Pons (tissue), 1 donor: Measurements from ENCODE around the gene OR5B21.

ENCODE experiments used
- DNase-seq: peaks from one replicate; pipeline ENCODE4 v3.0.0-alpha.2; 2016; ENCODE audit warnings: low spot score

The OR5B21 gene

DNA sequence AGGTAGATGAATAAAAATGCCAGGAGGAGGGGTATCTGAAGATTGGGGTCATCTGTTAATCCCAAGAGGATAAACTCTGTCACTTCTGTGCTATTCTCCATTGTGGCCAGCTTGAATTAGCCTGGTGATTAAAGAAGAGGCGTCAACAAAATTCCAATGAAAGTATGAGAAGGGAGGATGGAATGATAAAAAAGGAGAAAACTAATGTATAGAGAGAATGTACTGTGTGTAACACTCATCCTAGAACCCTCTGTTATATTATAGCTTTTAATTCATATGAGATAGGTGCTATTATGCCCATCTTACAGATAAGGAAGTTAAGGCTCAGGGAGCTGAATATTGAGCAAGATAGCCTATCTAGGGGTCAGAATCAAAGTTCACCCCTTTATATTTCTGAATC is at the start of gene OR5B21:
Gene OR5B21, minus strand, starts transcription at position 101 of the 400 bp plus-strand sequence. Its CDS starts 0 bp downstream, at position 101.
- no peak for DNase-seq

DNA sequence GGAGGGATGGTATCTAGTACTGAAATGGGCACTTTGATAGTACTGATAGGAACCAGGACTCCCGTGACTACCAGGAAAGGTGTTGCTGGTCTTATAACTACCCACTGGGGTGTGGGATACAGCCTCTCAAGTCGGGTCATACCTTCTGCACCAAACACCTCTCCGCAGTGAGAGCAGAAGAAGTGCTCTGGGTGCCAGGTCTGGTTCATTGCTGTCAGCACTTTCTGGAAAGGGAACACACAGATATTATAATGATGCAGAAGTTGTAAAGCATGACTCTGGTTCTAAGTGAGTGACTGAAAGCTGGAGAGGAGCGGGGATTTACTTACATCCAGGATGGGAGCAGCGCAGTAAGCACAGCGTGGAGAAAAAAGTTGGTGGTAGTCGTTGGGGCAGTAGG is 41.7 kb upstream of the OR5B21 start:
- DNase-seq: no peak

DNA sequence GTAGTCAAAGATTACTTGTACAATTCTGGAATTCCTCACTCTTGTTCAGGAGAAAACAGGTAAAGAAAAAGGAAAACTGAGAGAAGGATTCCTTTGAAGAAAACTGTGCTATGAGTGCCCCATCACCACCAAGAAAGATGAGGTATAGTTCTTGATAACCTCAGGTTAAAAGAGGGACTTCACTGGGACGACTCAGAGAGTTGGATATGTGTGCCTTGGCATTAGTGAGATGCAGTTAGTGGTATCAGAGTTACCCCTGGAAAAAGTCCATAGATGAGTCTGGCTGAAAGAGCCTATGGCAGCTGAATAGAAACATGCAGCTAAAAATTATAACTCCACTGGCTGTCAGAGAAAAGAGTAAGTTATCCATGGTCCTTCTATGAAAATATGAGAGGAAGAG is 38.9 kb upstream of the OR5B21 start:
- DNase-seq: no peak

DNA sequence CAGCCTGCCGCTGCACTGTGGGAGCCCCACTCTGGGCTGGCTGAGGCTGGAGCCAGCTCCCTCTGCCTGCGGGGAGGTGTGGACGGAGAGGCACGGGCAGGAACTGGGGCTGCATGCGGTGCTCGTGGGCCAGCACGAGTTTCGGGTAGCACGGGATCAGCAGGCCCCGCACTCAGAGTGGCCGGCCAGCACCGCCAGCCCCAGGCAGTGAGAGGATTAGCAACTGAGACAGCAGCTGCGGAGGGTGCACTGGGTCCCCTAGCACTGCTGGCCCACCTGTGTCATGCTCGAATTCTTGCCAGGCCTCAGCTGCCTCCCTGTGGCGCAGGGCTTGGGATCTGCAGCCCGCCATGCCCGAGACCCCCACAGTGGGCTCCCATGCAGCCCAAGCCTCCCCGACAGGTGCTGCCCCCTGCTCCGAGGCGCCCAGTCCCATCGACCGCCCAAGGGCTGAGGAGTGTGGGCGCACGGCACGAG is 24.0 kb upstream of the OR5B21 start:
- DNase-seq: no peak

DNA sequence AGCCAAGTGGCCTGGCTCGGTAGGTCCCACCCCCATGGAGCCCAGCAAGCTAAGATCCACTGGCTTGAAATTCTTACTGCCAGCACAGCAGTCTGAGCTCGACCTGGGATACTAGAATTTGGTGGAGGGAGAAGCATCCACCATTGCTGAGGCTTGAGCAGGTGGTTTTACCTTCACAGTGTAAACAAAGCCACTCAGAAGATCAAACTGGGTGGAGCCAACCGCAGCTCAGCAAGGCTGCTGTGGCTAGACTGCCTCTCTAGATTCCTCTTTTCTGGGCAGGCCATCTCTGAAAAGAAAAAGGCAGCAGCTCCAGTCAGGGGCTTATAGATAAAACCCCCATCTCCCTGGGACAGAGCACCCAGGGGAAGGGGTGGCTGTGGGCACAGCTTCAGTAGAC is 22.3 kb upstream of the OR5B21 start:
- DNase-seq: no peak

DNA sequence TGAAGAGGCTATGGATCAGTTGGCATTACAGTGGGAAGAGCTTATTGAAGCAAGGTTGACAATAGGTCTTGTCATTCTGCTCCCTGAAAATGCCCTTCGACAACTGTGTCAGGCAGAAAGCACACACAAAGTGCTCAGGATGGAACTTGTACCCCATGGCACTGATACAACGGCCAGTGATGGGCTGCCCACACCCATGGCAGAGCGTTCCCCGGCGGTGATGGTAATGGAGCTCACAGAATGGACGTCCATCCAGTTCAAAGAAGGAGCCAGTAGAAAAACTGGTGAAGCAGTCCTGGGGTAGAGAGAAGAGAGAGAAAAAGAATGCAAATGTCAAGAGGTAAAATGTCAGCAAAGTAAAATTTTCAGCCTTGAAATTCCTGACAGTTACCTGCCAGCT is 19.5 kb upstream of the OR5B21 start:
- no peak for DNase-seq

GRCh38 chr11:58526721-58527120 is 18.8 kb upstream of the OR5B21 start:
- DNase-seq: peak; percentile 29

DNA sequence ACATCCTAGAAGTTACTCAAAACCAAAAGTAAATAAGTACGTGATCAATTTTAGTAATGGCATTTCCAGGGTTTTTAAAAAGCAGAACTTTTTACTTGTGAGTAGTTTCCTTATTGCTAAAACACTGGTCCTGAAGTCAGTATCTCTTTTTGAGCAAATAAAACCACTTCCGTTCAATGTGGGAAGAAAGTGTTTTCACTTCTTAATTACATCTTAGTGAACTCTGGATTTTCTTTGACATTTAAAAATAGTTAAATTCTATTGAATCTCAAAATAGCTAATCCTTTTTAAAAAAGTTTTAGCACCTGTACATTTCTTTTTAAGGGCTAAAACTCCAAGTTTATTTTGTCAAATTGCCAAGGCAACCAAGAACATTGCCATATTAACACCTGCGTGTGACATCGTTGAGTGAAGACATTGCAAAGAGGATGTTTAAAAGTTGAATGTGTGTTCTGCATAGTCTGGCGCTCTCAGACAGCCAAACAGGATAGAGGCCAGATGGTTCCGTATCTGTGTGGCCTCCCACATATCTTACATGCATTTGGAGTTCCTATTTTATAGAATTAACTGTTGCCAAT is 17.2 kb upstream of the OR5B21 start:
- DNase-seq: peak; percentile 79

DNA sequence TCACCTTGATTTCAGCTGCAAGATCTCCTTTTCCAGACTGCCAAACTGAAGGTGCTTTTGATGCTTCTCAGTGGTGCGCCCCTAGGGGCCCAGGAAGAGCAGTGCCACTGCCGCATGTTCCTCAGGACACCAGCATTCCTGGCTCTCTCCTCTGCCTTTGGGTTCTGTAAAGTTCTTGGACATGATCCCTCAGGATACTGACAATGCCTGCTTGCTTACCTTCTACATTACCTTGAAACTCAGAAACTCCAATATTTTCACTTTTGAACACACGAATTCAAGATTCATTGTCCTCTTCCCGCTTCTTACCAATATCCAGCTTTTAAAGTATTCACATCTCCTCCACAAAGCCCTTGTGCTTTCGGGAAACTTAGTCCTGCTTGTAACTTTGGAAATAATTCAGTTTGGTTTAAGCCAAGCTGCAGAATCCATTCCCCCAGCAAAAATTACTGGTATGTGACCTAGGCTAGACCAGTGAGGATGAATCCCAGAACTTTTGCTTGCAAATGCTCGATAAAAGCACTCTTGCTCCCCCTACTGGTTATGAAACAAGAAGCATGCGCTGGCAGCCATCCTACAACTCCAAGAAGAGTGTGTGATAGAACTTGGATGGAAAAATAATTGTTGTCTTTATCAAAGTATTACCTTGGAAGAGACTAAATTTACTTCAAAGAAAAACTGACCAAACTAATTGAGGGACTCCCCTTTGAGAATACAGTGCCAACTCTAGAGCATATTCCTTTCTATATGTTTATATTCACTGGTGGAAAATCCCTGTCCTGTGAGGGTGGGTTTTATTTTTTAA is 16.5 kb upstream of the OR5B21 start:
- peak; percentile 89 for DNase-seq

DNA sequence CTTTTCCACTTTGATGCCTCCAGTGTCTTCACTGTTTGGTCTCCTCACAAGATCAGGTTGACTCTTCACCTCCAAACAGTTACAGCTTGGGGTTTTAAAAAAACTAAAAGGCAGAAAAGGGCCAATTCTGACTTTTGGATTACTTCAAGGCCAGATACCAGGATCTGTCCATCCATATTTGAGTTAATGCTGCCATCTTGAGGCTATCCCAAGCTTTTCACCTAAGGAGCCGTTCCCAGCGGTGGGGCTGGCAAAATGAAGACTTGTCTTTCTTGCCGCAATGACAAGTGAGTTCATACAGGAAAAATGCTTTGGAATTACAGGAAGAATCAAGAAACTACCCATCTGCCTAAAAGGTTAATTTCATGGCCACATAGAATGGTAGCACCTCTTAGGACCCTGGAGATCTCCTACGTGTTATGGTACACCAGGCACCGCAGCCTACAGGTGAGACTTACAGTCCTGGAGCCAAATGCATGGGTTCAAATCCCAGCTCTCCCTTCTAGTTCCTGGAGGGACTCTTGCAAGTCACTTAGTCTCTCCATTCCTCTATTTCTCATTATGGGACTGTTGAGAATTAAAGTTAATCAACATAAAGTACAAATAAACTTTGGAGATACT is 6.0 kb upstream of the OR5B21 start:
- DNase-seq: peak; percentile 60

DNA sequence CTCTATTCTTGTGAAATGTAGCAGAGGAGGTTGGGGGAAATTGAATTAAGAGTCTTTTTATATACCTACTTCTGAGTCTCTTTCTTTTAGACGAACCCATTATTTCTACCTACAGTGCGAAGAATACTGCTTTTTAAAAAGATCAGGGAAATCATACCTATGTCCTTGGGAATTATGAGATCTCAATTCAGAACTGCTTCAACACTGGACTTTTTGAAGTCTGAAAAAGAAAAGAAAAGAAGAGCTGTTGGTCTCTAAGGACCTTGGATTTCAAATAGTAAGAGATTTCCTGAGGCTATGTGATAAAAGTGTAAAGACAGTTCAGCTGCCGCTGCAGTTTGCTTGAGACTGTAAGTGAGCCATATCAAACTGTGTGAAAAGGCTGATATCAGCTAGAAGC is 3.7 kb upstream of the OR5B21 start:
- DNase-seq: no peak

GRCh38 chr11:58509748-58510147 is 1.8 kb upstream of the OR5B21 start:
- DNase-seq: no peak

DNA sequence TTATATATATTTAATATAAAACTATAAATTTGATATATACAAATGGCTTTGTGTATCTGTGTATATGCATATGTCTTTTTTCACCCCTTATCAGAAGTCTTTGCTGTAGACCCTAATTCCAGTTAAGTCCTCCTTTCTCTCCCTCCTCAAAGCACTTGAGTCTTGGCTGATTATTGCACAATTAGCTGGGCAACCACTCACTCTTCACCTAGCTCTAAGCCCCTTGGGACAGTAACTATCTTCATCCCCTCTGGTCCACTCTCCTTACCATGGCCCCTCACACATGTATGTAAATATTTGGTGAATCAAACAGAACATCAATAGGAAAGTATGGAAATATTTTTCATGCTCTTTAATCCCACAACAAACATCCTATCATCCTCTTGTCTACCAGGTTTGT is 909 bp upstream of the OR5B21 start:
- DNase-seq: no peak

DNA sequence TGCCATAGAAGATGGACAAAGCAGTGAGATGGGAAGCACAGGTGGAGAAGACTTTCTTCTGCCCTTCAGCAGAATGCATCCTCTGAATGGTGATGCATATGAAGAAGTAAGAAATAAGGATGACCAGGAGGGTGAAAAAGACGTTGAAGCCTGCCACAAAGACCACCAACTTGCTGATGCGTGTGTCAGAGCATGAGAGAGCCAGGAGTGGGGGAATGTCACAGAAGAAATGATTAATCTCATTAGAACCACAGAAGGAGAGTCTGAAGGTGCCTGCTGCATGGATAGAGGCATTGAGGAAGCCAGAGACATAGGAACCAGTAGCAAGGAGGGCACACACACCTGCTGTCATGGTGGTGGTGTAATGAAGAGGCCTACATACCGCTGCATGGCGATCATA is 550 bp downstream of the OR5B21 start:
- DNase-seq: no peak

- DNase-seq: no peak
These were observed 970 bp downstream of the OR5B21 start for GRCh38 chr11:58506935-58507334.

DNA sequence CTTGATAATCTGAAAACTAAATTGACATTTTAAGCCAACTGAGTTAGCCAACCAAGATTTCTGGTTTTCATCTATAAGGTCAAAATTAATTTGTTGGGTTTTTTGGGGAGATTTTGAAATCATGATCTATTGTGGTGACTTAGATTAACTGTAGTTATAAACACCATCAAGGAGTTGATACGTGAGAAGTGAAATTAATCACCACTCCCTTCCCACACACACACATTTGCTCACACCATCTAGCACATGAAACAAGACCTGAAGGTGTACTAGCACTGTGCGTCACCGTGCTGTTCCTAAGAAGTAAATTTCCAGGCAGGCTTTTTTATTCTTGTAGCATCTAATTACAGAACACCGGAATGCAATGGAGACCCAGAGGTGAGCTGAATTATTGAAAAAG is 2.1 kb downstream of the OR5B21 start:
- DNase-seq: no peak

- no peak for DNase-seq
These were observed 3.7 kb downstream of the OR5B21 start for GRCh38 chr11:58504232-58504631.

DNA sequence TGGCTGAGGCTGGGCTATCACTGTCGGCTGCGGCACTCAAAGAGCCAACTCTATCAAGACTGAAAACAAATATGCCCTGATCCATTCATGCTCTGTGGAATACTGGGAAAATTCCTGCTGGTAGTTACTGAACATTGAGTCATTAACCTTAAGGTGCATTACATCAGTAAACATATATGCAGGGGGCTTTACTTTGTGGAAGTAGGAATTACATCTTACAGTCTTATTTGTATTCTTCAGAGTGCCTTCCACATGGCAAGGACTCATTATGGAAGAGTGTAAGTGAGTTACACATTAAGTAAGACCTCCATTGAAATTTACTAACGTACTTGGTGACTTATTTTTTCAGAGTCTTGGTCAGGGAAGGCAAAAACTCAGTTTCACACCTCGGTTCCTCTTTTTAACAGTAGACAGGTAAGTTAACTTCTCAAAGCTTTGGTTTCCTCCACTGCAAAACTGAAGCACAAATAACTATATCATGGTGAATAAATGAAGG is 4.5 kb downstream of the OR5B21 start:
- no peak for DNase-seq

DNA sequence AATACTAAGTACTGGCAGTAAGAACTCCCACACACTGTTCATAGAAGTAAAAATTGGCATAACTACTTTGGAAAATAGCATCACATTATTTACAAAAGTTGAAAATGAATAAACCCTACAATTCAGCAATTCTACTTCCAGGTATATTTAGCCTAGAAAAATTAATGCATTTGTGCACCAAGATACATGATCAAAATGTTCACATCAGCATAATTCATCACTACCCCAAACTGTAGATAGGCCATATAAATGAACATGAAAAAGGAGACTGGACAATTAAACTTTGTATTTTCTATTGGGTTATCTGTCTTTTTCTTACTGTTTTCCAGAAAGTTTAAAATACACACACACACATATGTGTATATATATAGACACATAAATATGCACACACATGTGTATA is 5.9 kb downstream of the OR5B21 start:
- no peak for DNase-seq

DNA sequence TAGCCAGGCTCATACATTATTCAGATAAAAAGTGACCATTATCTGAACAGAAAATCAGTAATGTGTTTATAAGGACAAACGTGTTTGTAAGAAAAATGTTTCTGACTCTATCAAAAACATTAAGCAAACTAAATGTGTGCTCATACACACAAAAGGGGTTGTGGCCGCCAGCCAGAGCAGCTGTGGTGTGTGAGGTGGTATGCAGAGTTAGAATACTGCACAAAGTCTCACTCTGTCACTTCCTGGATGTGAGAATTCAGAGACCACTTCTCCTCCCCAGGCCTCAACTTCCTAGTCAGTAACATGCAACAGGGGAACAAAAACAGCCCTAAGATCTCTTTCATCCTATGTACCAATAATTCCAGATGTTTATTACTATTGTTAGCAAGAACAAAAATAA is 9.4 kb downstream of the OR5B21 start:
- no peak for DNase-seq

GRCh38 chr11:58497951-58498350 is 10.0 kb downstream of the OR5B21 start:
- no peak for DNase-seq

DNA sequence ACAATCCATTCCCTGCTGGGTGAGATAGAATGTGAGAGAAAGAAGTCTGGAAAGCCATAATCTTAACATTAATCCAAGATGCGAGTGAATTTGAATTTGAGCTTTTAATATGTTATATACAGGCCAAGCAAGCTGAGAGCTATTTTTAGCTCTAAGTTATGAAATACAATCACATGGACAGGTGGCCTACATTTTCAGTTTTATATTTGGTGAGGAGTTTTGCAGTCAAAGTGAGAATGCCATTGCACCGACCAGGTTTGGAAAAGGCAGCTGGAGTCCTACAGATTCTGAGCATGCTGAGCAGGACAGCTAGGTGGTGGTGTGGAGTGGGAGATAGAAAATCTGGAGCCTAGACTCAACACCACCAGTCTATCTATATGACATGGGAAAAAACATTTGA is 12.0 kb downstream of the OR5B21 start:
- DNase-seq: no peak

GRCh38 chr11:58494101-58494500 is 13.8 kb downstream of the OR5B21 start:
- DNase-seq: no peak
